Vagina (tissue), 2 donors: Measurements from ENCODE around the gene DNAH1. TPM values are rescaled to one million over a fixed set of nuclear protein-coding genes. Genes with fewer than 3 reads are reported as not detected.

Experiments used
- DNase-seq, 2 donors: peaks; one replicate each; pipeline ENCODE4 v3.0.0-alpha.2; 2017; ENCODE audit errors: extremely low spot score in 2 of 2
- H3K27ac ChIP-seq: fragments of 200-600 bp; sonication (generic); one replicate; pipeline ENCODE4 v1.5.1; 2019
- H3K27me3 ChIP-seq: fragments of 200-600 bp; sonication (generic); one replicate; pipeline ENCODE4 v1.5.1; 2019
- H3K36me3 ChIP-seq, 2 donors: fragments of 200-600 bp; sonication (generic); one replicate each; pipeline ENCODE4 v1.5.1; 2017 to 2019
- H3K4me1 ChIP-seq: fragments of 200-600 bp; sonication (generic); one replicate; pipeline ENCODE4 v1.5.1; 2019
- H3K4me3 ChIP-seq, 2 donors: fragments of 200-600 bp; sonication (generic); 1 replicate in 1 of 2; 2 replicates in 1 of 2; pipeline ENCODE4 v1.5.1; 2016 to 2019
- H3K9me3 ChIP-seq: fragments of 200-600 bp; sonication (generic); one replicate; pipeline ENCODE4 v1.5.1; 2019
- POLR2A ChIP-seq, 2 donors: fragments of 450-650 bp; IDR thresholded peaks; one replicate each; pipeline ENCODE4 v1.6.1; 2017; ENCODE audit warnings: antibody characterized with exemption in 2 of 2, mild to moderate bottlenecking in 2 of 2, moderate library complexity in 2 of 2
- POLR2AphosphoS5 ChIP-seq, 2 donors: sonication (generic); formaldehyde crosslinking; IDR thresholded peaks; one replicate each; pipeline ENCODE4 v1.9.0; 2017; ENCODE audit warnings: antibody characterized with exemption in 2 of 2, mild to moderate bottlenecking in 2 of 2, low read depth in 1 of 2; ENCODE audit not compliant: insufficient read depth in 1 of 2
- intact Hi-C: fragments of 100-400 bp; cut with DNase I; formaldehyde crosslinking; loops from one replicate; pipeline ENCODE4 v1.15.1; 2023
- total RNA-seq: library from RNA; depleted of rRNA; stranded (reverse); fragments of >200 nt; gene quantifications from one replicate; pipeline ENCODE4 v1.2.3, GENCODE V29; 2016
- TF ChIP-seq, protein P1 (sequence below), 3 experiments: fragments of 450-650 bp in 2 of 3; fragments of 200-600 bp in 1 of 3; sonication (generic) in 1 of 3; IDR thresholded peaks; one replicate each; pipeline ENCODE4 v1.5.1; 2017 to 2019; ENCODE audit warnings: antibody characterized with exemption in 3 of 3, mild to moderate bottlenecking in 2 of 3, moderate library complexity in 2 of 3

Gene DNAH1
- total RNA-seq, 1 donor from 2014 or later, result 12.3 TPM

DNA sequence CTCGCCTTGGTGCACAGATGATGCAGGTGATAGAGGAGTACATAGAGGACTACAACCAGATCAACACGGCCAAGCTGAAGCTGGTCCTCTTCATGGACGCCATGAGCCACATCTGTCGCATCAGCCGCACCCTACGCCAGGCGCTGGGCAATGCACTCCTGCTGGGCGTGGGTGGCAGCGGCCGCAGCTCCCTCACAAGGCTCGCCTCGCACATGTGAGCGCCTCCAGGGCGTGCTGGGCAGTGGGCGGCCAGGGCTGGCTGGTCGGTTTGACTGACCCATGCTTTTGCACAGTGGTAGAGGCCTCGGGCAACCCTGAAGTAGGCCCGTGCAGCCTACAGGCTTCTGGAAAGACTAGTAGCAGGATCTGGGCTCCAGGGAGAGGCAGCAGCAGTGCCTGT, 65.5 kb downstream of the DNAH1 start:
- no peak for TF ChIP-seq POLR2A (IDR thresholded peaks at IDR 0.05)
- no peaks in the 10 kb centered on the region for H3K36me3 ChIP-seq
- no peaks in the 10 kb centered on the region for H3K4me1 ChIP-seq
- H3K27ac ChIP-seq, result no peak overlapping the region
- intact Hi-C loops, result no loop called here
- no peaks in the 10 kb centered on the region for H3K9me3 ChIP-seq
- DNase-seq, result no peak
- H3K4me3 ChIP-seq, result no peak overlapping the region
- H3K27me3 ChIP-seq, result no peaks in the 10 kb centered on the region

DNA sequence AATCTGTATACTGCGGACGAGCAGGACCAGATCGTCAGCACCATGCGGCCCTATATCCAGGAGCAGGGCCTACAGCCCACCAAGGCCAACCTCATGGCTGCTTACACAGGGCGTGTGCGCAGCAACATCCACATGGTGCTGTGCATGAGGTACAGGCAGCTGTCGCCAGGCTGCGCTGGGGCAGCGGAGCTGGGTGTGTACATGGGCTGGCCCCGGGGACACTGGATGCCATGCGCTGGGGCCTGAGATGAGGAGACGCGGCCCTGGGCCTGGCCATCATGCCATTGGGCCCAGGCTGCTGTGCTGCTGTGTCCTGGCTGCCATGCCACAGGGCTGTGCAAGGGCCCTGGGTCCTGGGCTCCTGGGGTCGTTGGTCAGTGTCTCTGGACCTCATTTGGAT, 67.3 kb downstream of the DNAH1 start:
- Histone ChIP-seq H3K4me3 (no peak overlapping the region), H3K27ac (no peak overlapping the region), H3K36me3 (no peaks in the 10 kb centered on the region), H3K4me1 (no peaks in the 10 kb centered on the region), H3K9me3 (no peaks in the 10 kb centered on the region), H3K27me3 (no peaks in the 10 kb centered on the region)
- intact Hi-C loops, result no loop called here
- no peak for DNase-seq
- no peak for TF ChIP-seq POLR2AphosphoS5 (IDR thresholded peaks at IDR 0.05; ENCODE audit: insufficient read depth in 1 of 2, low read depth in 1 of 2)
- TF ChIP-seq, protein P1, sequence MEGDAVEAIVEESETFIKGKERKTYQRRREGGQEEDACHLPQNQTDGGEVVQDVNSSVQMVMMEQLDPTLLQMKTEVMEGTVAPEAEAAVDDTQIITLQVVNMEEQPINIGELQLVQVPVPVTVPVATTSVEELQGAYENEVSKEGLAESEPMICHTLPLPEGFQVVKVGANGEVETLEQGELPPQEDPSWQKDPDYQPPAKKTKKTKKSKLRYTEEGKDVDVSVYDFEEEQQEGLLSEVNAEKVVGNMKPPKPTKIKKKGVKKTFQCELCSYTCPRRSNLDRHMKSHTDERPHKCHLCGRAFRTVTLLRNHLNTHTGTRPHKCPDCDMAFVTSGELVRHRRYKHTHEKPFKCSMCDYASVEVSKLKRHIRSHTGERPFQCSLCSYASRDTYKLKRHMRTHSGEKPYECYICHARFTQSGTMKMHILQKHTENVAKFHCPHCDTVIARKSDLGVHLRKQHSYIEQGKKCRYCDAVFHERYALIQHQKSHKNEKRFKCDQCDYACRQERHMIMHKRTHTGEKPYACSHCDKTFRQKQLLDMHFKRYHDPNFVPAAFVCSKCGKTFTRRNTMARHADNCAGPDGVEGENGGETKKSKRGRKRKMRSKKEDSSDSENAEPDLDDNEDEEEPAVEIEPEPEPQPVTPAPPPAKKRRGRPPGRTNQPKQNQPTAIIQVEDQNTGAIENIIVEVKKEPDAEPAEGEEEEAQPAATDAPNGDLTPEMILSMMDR (IDR thresholded peaks at IDR 0.05), result no peak
- TF ChIP-seq POLR2A (IDR thresholded peaks at IDR 0.05), result no peak

DNA sequence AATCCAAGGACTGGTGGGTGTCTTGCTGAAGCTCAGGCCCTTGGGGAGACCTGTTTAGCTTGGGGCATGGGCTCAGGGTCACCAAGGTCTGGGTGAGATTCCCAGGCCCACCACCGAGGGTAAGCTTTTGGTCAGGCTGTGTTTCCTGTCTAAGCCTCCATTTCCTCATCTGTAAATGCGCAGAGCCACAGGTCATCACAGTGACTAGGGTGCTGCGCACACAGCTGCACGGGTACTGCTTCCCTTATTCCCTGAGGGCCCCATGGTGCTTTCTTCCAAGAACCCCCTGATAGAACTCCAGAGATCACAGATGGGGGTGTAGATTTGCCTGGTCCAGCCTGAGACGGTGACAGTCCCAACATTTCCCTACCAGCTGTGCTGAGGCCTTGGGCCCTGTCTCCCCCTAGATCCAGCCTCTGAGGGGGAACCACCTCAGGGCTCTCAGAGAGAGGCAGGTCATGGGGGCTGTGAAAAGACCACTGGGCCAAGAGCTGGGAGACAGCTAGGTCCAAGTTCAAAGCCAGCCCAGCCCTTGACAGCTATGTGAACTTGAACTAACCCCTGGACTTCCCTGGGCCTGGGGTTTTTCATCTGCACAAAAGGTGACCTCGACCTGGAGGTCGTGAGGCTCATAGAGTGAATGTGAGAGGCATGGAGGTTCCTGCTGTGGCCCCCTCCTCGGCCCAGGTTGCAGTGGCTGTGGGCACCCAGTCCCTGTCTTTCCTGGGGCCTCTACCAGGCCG, 68.1 kb downstream of the DNAH1 start:
- no peak overlapping the region for H3K27ac ChIP-seq
- no peak for TF ChIP-seq POLR2AphosphoS5 (IDR thresholded peaks at IDR 0.05; ENCODE audit: insufficient read depth in 1 of 2, low read depth in 1 of 2)
- no peak for TF ChIP-seq POLR2A (IDR thresholded peaks at IDR 0.05)
- TF ChIP-seq, protein P1 (IDR thresholded peaks at IDR 0.05), result no peak
- H3K4me3 ChIP-seq, result no peak overlapping the region
- no peak for DNase-seq
- H3K9me3 ChIP-seq, result no peaks in the 10 kb centered on the region
- no peaks in the 10 kb centered on the region for H3K4me1 ChIP-seq
- no peaks in the 10 kb centered on the region for H3K36me3 ChIP-seq
- intact Hi-C loops, result no loop called here
- no peaks in the 10 kb centered on the region for H3K27me3 ChIP-seq

DNA sequence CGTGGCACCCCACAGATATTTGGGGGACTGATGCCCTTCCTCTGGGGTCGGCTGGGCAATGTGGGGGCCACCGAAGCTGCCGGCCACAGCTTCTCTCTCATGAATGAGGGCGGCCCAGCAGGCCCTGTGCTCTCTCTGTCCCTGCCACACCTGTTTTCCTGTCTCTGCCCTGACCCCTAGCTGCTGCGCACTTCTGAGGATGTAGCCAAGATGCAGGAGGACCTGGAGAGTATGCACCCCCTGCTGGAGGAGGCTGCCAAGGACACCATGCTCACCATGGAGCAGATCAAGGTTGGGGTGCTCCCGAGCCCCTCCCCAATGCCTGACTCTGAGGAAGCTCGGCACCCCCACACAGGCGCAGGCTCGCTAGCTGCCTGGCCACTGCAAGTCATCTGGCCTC, 69.0 kb downstream of the DNAH1 start:
- TF ChIP-seq, protein P1 (IDR thresholded peaks at IDR 0.05), result no peak
- no peak for TF ChIP-seq POLR2A (IDR thresholded peaks at IDR 0.05)
- TF ChIP-seq POLR2AphosphoS5 (IDR thresholded peaks at IDR 0.05; ENCODE audit: insufficient read depth in 1 of 2, low read depth in 1 of 2), result no peak
- Histone ChIP-seq H3K27me3 (no peaks in the 10 kb centered on the region), H3K27ac (no peak overlapping the region), H3K36me3 (no peaks in the 10 kb centered on the region), H3K9me3 (no peaks in the 10 kb centered on the region), H3K4me1 (no peaks in the 10 kb centered on the region), H3K4me3 (no peak overlapping the region)
- no peak for DNase-seq
- intact Hi-C loops, result no loop called here

DNA sequence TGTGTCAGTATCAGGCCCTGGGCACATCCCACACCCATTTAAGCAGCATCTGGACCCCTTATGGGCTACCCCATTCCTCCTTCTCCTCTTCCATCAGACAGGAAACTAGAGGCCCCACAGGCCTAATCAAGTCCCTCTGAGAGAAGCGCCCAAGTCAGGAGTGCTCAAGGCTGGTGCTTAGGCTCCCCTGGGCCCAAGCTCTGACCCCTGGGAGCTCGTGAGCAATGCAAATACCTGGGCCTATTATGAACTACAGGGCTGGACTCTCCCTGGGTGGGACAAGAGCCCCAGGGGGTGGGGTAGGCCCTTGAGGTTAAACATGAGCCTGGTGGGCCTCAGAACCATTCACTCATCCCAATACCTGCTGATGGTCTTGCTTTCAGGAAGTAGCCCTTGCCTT, 71.4 kb downstream of the DNAH1 start:
- no peak overlapping the region for H3K4me3 ChIP-seq
- H3K9me3 ChIP-seq, result no peaks in the 10 kb centered on the region
- no peaks in the 10 kb centered on the region for H3K4me1 ChIP-seq
- intact Hi-C loops, result no loop called here
- TF ChIP-seq, protein P1 (IDR thresholded peaks at IDR 0.05), result no peak
- TF ChIP-seq POLR2AphosphoS5 (IDR thresholded peaks at IDR 0.05; ENCODE audit: insufficient read depth in 1 of 2, low read depth in 1 of 2) (no peak), POLR2A (IDR thresholded peaks at IDR 0.05) (no peak)
- no peaks in the 10 kb centered on the region for H3K27me3 ChIP-seq
- no peaks in the 10 kb centered on the region for H3K36me3 ChIP-seq
- H3K27ac ChIP-seq, result no peak overlapping the region
- DNase-seq, result no peak
